Urinary bladder (tissue), 4 donors: ENCODE data around the gene BOD1L1. TPM values are rescaled to one million over a fixed set of nuclear protein-coding genes. Genes with fewer than 3 reads are reported as not detected.
"Not testable (repeated sequence)": the region's sequence is repeated elsewhere in the genome, so short reads cannot be mapped to it uniquely, and the experiment has no call there.

ENCODE experiments used
- DNase-seq: peaks from one replicate; pipeline ENCODE4 v3.0.0-alpha.2; 2015; ENCODE audit errors: extremely low spot score
- H3K27ac ChIP-seq: one replicate; pipeline ENCODE4 v1.5.1; 2013; ENCODE audit warnings: low read depth, mild to moderate bottlenecking, moderate library complexity
- H3K36me3 ChIP-seq: one replicate; pipeline ENCODE4 v1.6.1; 2013; ENCODE audit warnings: mild to moderate bottlenecking, moderate library complexity; ENCODE audit not compliant: insufficient read depth
- H3K4me1 ChIP-seq: one replicate; pipeline ENCODE4 v1.6.1; 2013; ENCODE audit warnings: mild to moderate bottlenecking, moderate library complexity; ENCODE audit not compliant: insufficient read depth
- H3K4me3 ChIP-seq: one replicate; pipeline ENCODE4 v1.5.1; 2013; ENCODE audit warnings: low read depth, low read length
- WGBS: extraction: QIAGEN DNeasy Blood & Tissue Kit; methylation state at CpG from one replicate; pipeline ENCODE4 v1.1.7; 2013; 5-methylcytosine and 5-hydroxymethylcytosine counted together
- polyA plus RNA-seq: library from polyadenylated mRNA; stranded (reverse); fragments of 200-250 nt; gene quantifications from one replicate; pipeline ENCODE4 v1.2.3, GENCODE V29; 2013
- total RNA-seq: library from RNA; depleted of rRNA; stranded (reverse); fragments of >200 nt; gene quantifications from one replicate; pipeline ENCODE4 v1.2.3, GENCODE V29; 2014
- donor health status: healthy with polysubstance abuse.
- donor health status: healthy.

The BOD1L1 gene
- total and polyA plus RNA-seq, 2 donors = 19.0 to 66.0 TPM

DNA sequence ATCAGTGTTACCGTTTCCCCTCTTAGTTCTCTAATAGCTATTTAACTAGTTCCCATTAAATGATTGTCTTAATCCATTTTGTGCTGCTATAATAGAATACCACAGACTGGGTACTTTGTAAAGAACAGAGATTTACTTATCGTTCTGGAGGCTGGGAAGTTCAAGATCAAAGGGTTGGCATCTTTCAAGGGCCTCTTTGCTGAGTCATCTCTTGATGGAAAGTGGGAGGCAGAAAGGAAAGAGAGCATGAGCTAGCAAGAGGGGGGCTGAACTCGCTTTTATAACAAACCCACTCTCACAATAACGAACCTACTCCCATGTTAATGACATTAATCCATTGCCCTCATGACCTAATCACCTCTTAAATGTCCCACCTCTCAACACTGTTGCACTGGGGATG is 65.9 kb downstream of the BOD1L1 start:
- 46% methylated on average over 4 of the region's 4 CpGs for WGBS
- H3K27ac ChIP-seq = no peak overlapping the region
- no peak overlapping the region for H3K4me3 ChIP-seq
- H3K36me3 ChIP-seq = no peaks in the 10 kb centered on the region
- H3K4me1 ChIP-seq = no peaks in the 10 kb centered on the region
- DNase-seq = no peak

DNA sequence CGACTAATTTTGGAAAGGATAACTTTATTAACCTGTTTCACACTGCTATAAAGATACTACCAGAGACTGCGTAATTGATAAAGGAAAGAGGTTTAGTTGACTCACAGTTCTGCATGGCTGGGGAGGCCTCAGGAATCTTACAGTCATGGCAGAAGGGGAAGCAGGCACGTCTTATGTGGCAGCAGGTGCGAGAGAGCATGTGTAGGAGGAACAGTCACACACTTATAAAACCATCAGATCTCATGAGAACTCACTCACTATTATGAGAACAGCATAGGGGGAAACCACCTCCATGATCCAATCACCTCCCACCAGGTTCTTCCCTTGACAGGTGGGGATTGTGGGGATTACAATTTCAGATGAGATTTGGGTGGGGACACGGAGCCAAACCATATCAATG is 67.4 kb downstream of the BOD1L1 start:
- DNase-seq, H3K4me1 ChIP-seq, H3K27ac ChIP-seq, H3K4me3 ChIP-seq, H3K36me3 ChIP-seq: not testable (repeated sequence)
- WGBS = 60% methylated on average over 5 of the region's 5 CpGs

DNA sequence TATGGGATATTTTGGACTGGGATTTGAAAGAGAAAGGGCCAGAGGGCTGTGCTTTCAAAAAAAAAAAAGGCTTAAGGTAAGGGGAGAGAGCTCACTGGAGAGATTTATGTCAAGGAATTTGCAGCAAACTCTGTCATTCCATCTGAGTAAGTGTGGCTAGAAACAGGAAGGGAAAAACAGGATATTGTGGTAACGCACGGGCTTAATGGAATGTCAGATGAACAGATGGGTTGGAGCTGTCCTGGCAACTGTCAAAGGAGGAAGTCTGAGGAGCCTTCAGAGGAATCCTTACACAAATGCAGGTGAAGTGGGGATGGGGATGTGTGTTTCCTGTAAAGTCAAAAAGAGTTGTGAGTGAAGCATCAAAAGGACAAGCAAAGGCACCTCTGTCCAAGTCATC is 68.1 kb downstream of the BOD1L1 start:
- WGBS = 5% methylated on average over 2 of the region's 2 CpGs
- no peak for DNase-seq
- Histone ChIP-seq H3K4me1 (no peaks in the 10 kb centered on the region), H3K4me3 (no peak overlapping the region), H3K27ac (no peak overlapping the region), H3K36me3 (no peaks in the 10 kb centered on the region)

DNA sequence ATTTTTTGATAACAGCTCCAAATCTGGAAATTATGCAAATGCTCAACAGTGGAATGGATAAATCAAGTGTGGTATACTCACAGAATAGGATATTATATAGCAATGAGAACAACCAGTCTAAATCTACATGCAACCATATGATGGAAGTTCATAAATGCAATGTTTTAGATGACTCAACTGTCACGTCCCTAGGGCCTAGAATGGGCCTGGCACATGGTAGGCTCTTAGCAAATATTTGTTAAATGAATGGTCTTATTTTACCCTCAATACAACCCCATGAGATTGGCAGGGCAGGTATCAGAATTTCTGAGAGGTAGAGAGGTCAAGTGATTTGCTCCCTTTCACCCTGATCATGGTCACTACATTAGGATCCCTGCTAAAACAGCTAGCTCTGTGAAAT is 68.6 kb downstream of the BOD1L1 start:
- H3K4me1 ChIP-seq = no peaks in the 10 kb centered on the region
- no peaks in the 10 kb centered on the region for H3K36me3 ChIP-seq
- WGBS = 71% methylated on average over 1 of the region's 1 CpG
- DNase-seq = no peak
- no peak overlapping the region for H3K4me3 ChIP-seq
- H3K27ac ChIP-seq = no peak overlapping the region

DNA sequence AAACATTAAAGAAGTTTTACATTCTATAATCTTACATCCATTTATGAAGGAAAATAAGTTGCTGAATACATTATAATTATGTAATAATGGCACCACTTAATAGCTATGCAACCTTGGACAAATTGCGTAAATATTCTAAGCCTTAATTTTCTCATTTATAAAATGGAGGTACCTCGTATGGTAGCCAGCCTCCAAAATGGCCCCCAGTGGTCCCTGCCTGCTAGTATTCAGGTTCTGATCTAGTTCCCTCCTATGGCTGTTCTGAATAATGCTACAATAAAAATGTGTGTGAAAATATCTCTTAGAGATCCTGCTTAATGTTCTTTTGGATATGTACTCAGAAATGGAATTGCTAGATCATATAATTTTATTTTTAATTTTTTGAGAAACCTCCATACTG is 72.2 kb downstream of the BOD1L1 start:
- DNase-seq = no peak
- WGBS = 87% methylated on average over 2 of the region's 2 CpGs

DNA sequence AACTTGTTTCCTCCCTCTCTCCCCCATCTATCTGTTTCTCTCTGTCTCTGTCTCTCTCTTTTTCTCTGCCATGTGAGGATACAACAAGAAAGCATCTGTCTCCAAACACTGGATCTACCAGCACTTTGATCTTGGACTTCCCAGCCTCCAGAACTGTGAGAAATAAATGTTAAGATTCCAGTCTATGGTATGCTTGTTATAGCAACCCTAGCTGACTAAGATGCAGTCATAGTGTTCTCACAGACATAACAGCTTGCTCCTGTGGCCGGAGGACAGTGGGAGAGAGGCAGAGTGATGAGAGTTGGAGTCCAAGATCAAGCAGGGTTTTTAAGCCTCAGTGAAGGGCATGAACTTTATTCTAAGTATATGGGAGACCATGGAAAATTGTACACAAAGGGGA is 74.4 kb downstream of the BOD1L1 start:
- no peaks in the 10 kb centered on the region for H3K36me3 ChIP-seq
- no peak overlapping the region for H3K27ac ChIP-seq
- DNase-seq = no peak
- H3K4me3 ChIP-seq = no peak overlapping the region
- no peaks in the 10 kb centered on the region for H3K4me1 ChIP-seq
- WGBS = 75% methylated on average over 1 of the region's 1 CpG

More for the DNA sequence above, 72.2 kb downstream of the BOD1L1 start:
- Histone ChIP-seq H3K36me3 (no peaks in the 10 kb centered on the region), H3K4me1 (no peaks in the 10 kb centered on the region), H3K4me3 (no peak overlapping the region), H3K27ac (no peak overlapping the region)

DNA sequence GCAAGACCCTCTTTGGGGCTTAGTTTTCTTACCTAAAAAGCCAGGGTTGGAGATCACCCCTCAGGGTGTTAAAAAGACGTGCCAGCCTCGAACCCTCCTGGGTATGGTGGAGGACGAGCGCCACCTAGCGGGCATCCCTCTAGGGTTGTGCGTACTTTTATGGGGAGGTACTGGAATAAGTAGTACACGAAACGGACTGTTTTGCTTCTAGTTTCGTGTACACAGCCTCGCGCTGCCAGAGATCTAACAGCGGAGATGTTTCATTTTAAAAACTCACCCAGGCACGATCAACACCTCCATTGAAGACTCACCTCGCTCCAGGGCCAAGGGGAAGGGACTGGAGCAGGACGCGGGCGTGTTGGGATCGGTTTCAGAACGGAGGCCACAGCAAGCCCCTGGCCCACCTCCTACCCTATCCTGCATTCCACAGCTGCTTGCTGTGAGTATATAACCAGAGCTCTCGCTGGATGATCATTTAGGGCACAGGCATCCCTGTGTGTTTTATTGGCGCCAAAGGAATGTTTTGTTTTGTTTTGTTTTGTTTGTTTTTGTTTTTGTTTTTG is 78.5 kb downstream of the BOD1L1 start:
- no peaks in the 10 kb centered on the region for H3K36me3 ChIP-seq
- H3K4me1 ChIP-seq = peaks cover 2% of the 10 kb centered on the region
- DNase-seq = peak; percentile 41
- WGBS = 2% methylated on average over 21 of the region's 21 CpGs
- no peak overlapping the region for H3K27ac ChIP-seq
- no peak overlapping the region for H3K4me3 ChIP-seq

DNA sequence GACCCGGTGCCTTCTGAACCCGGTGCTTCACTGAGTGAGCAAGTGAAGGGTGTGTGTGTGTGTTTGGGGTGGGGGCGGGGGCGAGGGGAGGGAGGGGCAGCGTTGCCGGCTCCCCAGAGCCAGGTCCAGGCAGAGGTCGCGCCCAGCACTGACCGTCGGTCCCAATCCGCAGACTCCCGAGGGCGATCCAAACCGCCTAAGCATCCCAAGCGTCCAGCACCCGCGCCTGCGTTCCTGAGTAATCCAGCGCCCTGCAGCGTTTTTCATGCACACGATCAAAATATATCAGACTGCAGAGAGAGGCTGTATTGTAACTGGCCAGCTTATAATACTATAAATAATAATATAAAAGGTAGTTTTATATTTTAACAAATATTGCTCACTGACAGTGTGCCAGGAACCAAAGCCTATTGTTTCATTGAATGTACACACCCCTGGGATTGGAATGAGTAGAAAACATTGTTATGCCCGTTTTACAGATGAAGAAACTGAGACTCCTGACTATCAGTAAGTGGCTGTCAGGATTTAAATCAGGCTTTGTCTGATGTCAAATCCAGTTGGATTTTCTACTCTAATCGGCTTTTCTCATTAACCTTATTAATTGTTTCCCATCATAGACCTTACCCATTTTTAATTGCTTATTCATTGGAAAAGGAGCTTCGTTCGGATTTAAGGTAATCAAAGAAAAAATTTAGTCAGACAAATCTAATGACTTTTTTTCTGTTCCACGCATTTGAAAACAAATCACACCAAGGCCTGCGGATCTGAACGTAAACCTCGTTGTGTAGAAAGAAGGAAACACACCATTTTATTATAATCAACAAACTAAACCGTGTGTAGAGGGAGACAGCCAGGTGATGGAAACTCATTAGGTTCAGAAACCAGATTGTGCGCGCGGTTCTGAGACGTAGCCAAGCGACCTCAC is 79.2 kb downstream of the BOD1L1 start:
- Histone ChIP-seq H3K27ac (no peak overlapping the region), H3K36me3 (no peaks in the 10 kb centered on the region), H3K4me3 (peak overlapping the region; percentile 48), H3K4me1 (peaks cover 2% of the 10 kb centered on the region)
- DNase-seq = no peak
- 7% methylated on average over 35 of the region's 35 CpGs for WGBS

DNA sequence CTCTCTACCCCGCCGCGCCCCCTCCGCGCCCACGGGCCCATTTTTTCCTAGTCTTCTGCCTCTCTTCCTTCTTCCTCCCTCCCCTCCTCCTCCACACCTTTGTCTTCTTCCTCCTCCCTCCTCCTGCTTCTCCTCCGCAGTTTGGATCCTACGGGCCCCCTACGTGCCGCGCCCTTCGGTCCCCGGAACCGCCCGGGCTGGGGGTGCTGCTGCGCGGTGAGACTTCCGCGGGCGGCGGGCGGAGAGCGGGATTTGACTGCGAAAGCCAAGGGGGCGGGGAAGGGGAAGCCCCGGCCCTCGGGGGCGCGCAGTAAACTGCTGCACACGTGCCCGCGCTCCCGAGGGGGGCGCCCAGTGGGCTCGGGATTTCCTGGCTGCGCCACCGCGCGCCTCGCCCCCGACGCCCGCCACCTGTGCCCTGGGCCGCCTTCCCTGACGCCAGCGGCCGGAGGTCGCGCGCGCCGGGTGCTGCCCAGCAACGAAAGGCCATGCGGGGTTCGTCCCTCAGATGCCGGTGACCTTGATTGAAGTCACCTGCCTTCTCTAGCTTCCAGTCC is 80.0 kb downstream of the BOD1L1 start:
- DNase-seq = no peak
- under 1% methylated on average over 56 of the region's 56 CpGs for WGBS
- H3K4me3 ChIP-seq = peak overlapping the region; percentile 48
- H3K4me1 ChIP-seq = peaks cover 2% of the 10 kb centered on the region
- no peak overlapping the region for H3K27ac ChIP-seq
- H3K36me3 ChIP-seq = no peaks in the 10 kb centered on the region

DNA sequence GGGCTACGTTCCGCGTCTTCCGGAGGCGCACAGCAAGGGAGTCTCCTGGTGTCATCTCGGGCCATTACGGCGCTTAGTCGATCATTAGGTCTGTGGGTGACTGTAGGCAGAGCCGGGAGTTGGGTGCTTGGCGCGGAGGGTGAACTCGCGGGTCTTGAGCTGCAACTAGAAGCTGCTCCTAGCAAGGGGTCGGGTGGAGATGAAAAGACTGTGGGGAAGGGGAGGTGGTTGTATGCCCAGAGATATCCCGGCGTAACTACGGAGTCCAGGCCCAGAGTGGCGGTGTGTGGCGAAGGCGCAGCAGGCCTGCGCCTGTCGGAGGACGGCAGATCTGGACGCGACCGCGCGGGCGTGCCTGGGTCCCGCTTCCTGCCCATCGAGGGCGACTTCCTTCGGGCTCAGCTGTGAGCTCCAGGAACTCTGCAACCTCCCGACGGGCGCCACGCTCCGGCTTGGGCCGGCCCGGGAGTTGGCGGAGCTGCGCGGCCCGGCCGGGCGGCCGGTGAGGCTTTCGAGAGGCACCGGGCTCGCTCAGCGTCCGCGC is 80.5 kb downstream of the BOD1L1 start:
- no peak overlapping the region for H3K27ac ChIP-seq
- DNase-seq = no peak
- H3K4me3 ChIP-seq = peak overlapping the region; percentile 48
- 2% methylated on average over 54 of the region's 54 CpGs for WGBS
- peaks cover 2% of the 10 kb centered on the region for H3K4me1 ChIP-seq
- no peaks in the 10 kb centered on the region for H3K36me3 ChIP-seq

DNA sequence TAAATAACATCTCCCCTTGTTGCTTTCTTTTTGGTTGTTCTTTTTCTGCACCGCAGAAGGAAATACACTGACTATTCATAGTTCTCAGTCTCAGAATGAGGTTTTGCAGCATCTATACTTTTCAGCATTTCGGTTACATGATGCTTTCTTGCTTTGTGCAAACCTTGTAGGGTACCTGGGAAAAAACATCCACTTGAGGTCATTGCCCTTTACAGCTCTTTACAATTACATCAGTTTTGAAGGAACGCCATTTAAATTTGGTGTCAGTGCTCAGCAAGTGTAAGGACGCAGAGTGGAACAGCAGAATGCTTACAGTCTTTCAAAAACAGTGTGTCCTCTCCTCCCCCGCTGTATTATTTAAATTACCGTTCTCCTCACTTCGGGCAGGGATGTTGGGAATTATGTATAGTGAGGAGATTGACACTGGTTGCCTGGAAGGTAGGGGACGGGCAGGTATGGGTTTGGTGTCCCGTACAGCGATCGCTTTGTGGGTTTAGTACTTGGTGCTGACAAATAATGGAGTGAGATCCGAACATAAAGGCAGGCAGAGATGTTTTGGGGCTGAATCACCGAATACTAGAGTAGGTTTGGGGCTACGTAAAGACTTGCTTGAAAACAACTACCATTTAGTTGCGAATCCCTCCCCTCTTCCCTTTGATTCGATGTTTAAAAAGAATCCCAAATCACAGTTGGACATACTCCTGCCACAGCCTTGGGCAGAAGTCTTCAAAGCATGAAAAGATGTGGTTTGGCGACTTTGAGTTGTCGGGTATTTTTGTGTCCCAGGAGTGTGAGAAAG is 81.2 kb downstream of the BOD1L1 start:
- no peaks in the 10 kb centered on the region for H3K36me3 ChIP-seq
- DNase-seq = no peak
- 14% methylated on average over 18 of the region's 18 CpGs for WGBS
- no peak overlapping the region for H3K4me3 ChIP-seq
- peaks cover 2% of the 10 kb centered on the region for H3K4me1 ChIP-seq
- H3K27ac ChIP-seq = no peak overlapping the region

DNA sequence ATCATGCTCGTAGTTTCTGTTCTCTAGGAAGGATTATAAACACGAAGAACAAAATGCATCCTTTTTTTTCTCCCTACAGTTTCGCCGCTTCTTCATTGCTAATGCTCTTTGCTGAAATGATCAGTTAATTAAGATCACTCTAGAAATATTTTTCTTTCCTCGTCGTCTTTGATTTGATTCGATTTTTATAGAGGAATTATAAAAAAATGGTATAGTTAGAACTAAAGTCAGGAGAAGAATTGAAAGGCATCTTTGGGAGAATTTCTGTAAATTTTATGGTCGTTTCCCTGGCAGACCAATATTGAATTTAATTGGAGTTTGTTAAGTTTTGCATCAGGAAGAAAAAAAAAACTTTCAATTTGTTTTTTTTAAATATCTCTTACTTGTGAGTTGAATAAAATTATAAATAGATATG is 82.1 kb downstream of the BOD1L1 start:
- 12% methylated on average over 8 of the region's 8 CpGs for WGBS
- Histone ChIP-seq H3K4me1 (peaks cover 2% of the 10 kb centered on the region), H3K27ac (no peak overlapping the region), H3K36me3 (no peaks in the 10 kb centered on the region), H3K4me3 (no peak overlapping the region)
- no peak for DNase-seq
